ENCODE results near the gene PEBP1.

The PEBP1 gene

DNA sequence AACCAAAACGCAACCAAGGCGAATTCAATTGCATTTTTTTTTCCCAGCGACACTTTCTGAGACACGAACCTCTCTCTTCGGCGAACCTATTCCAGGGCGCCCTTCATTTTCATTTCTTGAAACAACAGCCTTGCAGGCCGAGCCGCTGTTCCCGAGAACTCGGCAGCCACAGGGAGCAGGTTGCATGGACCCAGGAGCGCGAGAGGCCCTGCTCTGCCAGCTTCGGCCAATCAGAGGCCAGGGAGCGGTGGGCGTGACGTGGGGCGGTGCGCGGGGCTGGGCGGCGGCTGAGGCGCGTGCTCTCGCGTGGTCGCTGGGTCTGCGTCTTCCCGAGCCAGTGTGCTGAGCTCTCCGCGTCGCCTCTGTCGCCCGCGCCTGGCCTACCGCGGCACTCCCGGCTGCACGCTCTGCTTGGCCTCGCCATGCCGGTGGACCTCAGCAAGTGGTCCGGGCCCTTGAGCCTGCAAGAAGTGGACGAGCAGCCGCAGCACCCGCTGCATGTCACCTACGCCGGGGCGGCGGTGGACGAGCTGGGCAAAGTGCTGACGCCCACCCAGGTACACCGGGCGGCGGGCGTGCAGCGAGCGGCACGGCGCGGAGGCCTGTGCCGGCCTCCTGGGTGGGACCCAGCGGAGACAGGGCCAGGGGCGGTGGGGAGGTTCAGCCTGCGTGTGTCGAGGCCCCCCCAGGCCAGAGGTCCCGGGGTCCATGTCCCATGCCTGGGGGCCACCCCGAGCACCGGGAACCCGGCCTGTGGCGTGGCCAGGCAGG lies at the start of gene PEBP1:
TSS of gene PEBP1 (plus strand) at position 337 of the 771 bp plus-strand sequence. CDS start at position 423, 86 bp downstream.
- DNase-seq: peak; percentile 98 to 100 (median 99)
- intact Hi-C loops (cut with DNase I): loop anchor here (5.0 kb wide), 1 partner anchor 51 kb away; no protein-coding TSS in a partner anchor

DNA sequence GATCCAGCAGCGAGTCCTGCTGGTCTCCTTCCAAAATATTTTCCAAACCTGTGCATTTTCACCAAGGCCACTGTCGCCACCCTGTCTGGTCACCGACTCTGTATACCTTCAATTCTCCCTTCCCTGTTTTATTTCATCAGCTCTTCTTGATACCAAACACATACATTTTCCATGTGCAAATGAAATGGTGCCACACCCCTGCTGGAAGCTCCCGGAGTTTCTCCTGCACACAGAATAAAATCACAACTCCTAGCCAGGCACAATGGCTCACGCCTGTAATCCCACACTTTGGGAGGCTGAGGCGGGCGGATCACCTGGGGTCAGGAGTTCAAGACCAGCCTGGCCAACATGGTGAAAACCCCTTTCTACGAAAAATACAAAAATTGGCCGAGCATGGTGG lies 46.1 kb upstream of the PEBP1 start:
- intact Hi-C loops (cut with DNase I): no loop called here
- peak in 2 of 10 donors; percentile 30 to 66 for DNase-seq

DNA sequence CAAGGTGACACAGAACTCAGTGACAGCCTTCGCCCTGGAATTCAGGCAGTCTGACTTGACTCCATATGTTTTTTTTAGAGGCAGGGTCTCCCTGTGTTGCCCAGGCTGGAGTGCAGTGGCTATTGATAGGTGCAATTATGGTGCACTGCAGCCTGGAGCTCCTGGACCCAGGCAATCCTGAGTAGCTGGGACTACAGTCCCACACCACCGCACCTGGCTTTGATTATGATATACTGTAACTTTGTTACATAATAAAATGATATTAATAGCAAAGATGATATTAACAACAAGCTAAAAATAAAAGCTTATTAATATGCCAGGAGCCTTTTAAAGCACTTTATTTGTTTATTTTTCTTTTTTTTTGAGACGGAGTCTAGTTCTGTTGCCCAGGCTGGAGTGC lies 41.9 kb upstream of the PEBP1 start:
- intact Hi-C loops (cut with DNase I): no loop called here

DNA sequence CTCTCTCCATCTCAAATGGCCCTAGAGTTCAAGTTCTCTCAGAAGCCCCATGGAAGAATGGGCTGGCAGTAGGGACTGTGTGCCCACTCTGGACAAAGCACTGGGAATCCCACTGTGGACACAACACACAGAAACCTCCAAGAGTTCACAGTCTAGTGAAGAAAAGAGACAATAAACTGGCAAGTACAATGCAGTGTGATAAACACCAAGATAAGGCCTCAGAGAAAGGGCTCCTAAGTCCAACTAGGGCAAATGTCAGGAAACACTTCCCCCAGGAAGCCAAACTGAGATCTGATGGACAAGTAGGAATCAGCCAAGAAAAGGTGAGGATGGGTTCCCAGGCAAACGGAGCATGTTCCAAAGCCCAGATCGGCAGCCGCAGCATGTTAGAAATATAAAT lies 37.5 kb upstream of the PEBP1 start:
- peak in 3 of 10 donors; percentile 5 to 16 (median 12) for DNase-seq
- intact Hi-C loops (cut with DNase I): no loop called here

More for the DNA sequence above, 41.9 kb upstream of the PEBP1 start:
- peak in 1 of 10 donors; percentile 12 for DNase-seq

DNA sequence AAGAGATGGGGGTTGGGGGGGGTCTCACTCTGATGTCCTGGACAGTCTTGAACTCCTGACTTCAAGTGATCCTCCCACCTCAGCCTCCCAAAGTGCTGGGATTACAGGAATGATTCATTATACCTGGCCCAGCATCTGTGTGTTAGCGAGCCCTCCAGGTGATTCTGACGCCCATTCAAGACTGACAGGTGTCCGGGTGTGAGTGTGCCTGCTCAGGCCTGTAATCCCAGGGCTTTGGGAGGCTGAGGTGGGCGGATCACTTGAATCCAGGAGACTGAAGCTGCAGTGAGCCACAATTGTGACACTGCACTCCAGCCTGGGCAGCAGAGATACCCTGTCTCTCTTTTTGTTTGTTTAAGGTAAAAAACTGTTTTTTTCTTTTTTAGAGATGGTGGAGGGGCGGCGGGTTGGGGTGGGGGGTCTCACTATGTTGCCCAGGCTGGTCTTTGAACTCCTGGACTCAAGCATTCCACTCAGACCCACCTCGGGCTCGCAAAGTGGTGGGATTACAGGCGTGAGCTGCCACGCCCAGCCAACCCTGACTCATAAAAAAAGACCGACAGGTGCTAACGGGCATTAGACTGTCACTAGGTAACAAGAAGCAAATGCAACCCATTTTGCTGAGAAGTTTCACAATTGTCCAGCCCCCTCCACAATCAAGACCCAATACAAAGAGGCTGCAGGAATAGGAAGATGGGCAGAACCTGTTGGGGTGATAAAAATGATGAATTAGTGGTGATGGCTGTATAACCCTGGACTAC lies 36.8 kb upstream of the PEBP1 start:
- intact Hi-C loops (cut with DNase I): no loop called here
- DNase-seq: peak in 3 of 10 donors; percentile 3 to 33 (median 18)

DNA sequence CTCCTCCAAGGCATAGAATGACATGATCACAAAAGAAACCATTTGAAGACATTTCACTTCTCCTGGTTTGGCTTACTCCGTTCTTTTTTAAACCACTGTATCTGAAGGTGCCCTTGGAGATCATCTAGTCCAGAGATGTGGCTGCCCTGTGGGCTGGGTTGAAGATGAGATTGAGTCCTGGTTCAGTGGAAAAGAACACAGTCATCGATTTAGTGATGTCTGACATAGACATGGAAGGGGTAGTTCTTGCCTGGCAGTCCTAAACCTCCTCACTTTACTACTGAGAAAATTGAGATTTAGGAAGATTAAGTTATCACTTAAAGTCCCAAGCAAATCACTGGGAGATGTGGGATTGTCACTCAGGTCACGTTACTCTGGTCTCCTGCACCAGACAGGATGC lies 34.9 kb upstream of the PEBP1 start:
- DNase-seq: no peak
- intact Hi-C loops (cut with DNase I): no loop called here

DNA sequence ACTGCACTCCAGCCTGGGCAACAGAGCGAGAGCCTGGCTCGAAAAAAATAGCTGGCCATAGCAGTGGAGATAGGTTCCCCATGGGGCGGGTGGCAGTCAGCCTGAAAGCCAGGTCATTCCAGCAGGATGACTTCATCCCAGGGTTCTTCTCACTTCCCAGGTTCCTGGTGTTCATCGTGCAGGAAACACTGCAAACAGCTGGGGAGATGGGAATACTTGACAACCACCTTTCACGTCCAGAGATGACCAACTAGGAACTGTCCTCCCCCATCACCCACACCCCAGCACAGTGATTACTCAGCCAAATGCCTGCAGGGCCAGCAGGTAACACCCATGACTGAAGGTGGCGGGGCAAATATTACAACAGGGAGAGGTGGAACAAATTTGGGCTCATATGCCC lies 33.9 kb upstream of the PEBP1 start:
- intact Hi-C loops (cut with DNase I): no loop called here
- no peak for DNase-seq

DNA sequence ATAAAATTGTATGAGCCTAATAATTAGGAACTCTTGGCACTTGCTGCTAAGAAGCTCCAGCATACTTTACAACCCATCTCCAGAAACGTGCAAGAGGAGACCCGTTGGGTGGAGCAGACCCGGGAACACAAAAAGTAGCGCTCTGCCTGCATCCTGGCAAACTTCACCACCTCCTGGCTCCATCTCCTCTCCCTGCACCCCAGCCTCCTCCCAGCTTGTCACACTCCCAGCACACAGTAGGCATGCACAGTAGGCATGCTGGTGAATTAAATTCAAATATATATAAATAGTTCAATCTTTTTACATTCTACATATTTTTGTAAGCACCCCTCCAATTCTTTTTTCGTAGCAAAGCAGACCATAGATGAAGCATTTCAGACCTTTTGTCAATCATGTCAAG lies 33.3 kb upstream of the PEBP1 start:
- DNase-seq: peak in 1 of 10 donors; percentile 19
- intact Hi-C loops (cut with DNase I): no loop called here

DNA sequence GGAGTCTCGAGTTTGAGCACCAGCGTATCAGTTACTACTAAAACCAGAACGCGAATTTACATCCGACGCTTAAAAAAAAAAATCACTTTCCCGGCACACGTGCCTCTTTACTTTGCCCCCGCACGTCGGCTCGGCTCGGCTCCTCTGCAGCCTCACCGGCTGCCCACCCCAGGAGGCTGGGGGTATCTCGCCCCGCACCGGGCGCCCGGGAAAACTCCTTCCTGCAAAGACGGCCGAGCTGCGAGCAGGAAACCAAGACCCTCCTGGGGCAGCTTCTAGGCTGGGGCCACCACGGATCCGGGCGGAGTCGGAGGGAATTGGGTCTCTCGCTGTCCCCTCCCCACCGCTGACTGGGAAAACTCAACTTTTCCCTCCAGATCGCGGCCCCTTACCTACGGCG lies 32.7 kb upstream of the PEBP1 start:
- intact Hi-C loops (cut with DNase I): no loop called here
- peak in 8 of 10 donors; percentile 6 to 87 (median 28) for DNase-seq

DNA sequence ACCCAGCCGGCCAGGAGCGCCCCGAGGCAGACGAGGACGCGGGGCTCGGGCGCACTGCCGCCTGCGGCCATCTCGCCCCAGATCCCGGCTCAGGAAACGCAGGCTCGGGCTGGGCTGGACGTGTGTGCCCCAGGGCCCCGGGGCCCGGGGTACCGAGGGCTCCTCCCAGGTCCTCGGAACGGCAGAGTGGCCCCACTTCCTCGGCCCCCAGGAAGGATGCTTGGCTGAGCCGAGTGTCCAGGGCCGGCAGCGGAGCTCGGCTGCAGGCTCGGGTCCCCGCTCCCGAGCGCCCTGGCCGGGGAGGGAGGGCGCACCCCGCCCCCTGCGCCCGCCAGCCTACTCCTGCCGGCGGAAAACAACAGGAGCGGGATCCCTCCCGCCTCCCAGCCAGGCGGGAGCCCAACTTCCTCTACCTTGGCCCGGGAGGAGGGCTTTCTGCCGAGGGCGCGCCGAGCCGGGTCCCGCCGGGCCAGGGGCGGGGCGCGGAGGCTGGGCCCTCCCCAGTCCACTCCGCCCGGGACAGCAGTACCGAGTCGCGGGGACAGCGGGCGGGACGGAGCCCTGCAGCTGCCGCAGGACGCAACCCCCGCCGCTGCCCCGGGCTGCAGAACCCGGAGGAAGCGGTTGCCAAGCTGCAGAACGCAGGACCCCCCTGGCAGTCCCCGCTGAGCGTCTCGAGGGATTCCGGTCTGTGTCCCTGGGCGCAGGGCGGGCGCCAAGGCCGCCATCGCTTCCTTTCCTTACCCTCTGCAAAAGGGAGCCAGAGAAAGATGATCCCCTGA lies 32.1 kb upstream of the PEBP1 start, which contains the start of gene VSIG10:
TSS of gene VSIG10 (minus strand) at position 411 of the 782 bp plus-strand sequence. CDS start at position 71, 340 bp downstream.
- intact Hi-C loops (cut with DNase I): no loop called here

DNA sequence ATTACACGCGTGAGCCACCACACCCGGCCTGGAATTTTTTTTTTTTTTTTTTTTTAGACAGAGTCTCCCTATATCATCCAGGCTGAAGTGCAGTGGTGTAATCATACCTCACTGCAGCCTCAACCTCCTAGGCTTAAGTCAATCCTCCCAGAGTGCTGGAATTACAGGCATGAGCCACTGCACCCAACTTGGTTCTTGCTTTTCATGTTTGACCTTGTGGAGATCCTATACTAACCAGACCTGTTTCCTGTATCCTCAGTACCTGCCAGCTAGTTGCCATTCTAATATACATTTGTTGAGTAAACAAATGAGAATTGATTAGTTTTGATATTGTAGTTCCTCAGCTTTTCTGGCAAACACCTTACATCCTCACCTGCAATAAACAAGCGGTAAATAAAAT lies 28.9 kb upstream of the PEBP1 start:
- intact Hi-C loops (cut with DNase I): no loop called here
- peak in 3 of 10 donors; percentile 2 to 7 (median 4) for DNase-seq

More for the DNA sequence above, 32.1 kb upstream of the PEBP1 start, which contains the start of gene VSIG10:
- DNase-seq: peak; percentile 11 to 90 (median 32)

DNA sequence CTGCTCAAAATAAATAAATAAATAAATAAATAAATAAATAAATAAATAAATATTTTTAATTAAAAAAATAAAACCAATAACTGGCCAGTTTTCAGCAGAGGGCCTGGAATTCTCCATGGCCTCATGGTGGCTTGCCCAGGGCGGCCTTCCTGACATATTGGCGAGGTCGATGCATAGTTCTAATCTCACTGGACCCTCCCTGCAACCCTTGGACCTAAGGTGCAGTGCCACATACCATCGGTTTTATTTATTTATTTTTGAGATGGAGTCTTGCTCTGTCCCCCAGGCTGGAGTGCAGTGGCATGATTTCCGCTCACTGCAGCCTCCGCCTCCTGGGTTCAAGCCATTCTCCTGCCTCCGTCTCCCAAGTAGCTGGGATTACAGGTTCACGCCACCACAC lies 28.2 kb upstream of the PEBP1 start:
- intact Hi-C loops (cut with DNase I): no loop called here
- DNase-seq: peak in 3 of 10 donors; percentile 17 to 40 (median 33)

DNA sequence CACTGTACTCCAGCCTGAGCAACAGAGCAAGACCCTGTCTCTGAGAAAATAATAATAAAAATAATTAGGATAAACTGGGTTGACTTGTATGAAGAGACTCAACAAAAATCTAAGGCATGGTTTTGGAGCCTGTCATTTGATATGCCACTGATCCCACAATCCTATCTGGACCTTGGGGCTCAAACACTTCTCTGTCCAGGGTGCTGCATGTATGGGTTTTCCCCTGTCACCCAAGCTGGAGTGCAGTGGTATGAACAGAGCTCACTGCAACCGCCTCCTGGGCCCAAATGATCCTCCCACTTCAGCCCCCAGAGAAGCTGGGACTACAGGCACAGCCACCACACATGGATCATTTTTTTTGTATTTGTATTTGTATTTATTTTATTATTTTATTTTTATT lies 26.8 kb upstream of the PEBP1 start:
- DNase-seq: peak in 2 of 10 donors; percentile 9 to 24
- intact Hi-C loops (cut with DNase I): no loop called here

DNA sequence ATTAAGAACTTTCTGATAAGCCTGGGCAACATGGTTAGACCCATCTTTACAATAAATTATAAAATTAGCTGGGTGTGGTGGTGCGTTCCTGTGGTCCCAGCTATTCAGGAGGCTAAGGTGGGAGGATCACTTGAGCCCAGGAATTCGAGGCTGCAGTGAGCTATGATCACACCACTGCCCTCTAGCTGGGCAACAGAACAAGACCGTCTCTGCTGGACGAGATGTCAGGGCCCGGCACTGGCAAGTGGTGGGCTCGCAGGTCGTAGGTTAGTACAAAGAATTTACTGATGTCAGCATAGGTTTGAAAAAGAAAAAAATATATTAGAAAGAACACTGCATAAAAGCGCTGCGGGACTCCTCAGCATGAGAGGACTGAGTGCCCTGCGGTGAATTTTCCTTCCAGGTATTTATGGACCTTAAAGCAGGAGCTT lies 16.5 kb upstream of the PEBP1 start:
- DNase-seq: peak in 2 of 10 donors; percentile 47 to 60
- intact Hi-C loops (cut with DNase I): no loop called here

DNA sequence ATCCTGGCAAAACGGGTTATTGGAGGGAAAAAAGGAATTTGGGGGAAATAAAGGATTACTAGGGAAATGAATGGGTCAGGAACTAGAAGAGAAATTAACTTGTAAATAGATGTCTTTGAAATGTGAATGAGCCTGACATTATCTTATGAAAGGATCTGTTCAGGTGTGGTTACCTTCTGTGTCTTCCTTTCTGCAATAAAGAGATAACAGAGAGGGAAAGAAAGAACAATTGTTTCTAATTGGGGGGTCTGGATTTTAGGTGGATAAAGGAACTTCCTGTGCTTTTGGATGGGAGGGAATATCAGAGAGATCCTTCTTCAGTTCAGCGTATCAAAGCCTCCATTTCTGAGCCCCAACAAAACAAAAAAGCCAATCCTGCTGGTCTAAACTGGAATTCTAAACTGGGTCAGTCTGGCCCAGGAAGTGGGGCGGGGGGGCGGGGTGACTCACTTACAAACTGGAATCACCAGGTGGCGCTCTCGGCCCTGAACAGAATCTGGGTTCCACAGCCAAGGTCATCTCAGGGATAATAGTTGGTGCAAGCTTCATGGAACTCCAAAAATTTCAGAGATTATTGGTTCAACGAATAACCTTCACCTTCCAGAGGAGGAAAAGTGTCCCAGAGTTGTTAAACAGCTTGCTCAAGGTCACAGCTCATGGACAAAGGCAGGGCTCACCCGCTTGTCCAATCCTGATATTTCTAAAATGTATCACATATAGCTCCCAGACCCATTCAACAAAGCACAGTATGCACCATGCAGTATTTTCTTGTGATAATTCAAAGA lies 15.2 kb upstream of the PEBP1 start:
- intact Hi-C loops (cut with DNase I): loop anchor here (5.0 kb wide), 1 partner anchor 252 kb away; the partner anchor contains the start of gene TAOK3
- peak; percentile 29 to 94 (median 77) for DNase-seq

DNA sequence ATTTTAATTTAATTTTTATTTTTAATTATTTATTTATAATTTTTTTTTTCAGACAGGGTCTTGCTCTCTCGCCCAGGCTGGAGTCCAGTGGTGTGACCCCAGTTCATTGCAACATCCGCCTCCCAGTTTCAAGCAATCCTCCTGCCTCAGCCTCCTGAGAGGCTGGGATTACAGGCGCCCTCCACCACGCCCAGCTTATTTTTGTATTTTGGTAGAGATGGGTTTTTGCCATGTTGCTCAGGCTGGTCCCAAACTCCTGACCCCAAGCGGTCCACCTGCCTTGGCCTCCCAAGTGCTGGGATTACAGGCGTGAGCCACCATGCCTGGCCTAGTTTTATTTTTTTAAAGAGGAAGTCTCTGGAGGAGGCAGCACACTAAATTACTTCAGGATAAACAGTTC lies 13.7 kb upstream of the PEBP1 start:
- intact Hi-C loops (cut with DNase I): loop anchor here (5.0 kb wide), 1 partner anchor 250 kb away; the partner anchor contains the start of gene TAOK3
- peak in 3 of 10 donors; percentile 18 to 63 (median 32) for DNase-seq

DNA sequence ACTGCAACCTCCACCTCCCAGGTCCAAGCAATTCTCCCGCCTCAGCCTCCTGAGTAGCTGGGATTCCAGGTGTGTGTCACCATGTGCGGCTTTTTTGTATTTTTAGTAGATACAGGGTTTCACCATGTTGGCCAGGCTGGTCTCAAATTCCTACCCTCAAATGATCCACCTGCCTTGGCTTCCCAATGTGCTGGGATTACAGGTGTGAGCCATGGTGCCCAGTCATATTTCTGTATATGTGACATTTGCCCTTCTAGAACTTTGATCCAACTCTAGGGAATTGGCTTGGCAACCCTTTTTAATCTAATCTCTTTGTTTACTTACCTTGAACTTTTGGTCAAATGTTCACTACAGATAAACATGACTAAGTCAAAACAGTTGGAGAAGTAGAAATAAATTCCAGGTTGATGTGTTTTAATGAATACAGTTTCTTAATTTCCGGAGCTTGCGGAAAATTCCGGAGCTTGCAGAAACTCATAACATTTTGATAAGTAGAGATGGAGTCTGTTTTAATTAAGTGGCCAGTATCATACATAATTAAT lies 11.5 kb upstream of the PEBP1 start:
- intact Hi-C loops (cut with DNase I): loop anchor here (5.0 kb wide), 1 partner anchor 248 kb away; the partner anchor contains the start of gene TAOK3
- peak in 2 of 10 donors; percentile 1 to 8 for DNase-seq

DNA sequence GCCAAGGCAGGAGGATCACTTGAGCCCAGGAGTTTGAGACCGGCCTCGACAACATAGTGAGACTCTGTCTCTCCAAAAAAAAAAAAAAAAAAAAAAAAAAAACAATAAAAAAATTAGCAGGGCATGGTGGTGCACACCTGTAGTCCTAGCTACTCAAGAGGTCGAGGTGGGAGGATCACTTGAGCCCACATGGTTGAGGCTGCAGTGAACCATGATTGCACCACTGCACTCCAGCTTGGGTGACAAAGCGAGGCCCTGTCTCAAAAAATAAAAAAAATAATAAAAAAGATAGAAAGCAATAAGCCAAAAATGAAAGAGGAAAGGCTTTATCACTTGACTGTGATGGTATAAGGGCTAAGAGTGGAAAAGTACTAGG lies 10.2 kb upstream of the PEBP1 start:
- DNase-seq: no peak
- intact Hi-C loops (cut with DNase I): no loop called here

DNA sequence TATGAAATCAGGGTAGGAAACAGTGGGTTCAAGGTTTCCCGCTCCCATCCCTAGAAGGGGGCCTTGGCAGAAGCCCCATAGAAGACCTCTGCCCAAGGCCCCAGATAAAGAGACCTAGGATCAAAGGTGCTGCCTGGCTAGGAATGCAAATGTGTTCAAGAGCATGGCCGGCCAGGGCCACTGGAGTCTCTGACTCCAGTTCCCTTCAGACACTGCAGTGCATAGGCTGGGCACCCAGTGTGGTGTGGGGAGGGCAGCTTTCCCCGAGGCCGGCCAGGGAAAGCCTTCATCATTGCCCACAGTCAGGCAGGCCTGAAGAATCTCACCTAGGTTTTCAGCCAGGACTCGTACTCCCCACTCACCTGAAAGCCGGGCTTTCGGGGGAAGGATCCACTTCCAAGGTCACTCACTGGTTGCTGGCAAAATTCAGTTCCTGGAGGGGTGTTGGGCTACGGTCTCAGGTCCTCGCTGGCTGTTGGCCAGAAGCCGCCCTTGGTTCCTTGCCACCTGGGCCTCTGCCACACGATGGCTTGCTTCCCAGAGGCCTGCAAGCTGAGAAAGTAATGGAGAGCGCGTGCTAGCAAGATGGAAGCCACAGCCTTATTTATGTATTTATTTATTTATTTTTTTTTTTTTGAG lies 9.7 kb upstream of the PEBP1 start:
- peak in 2 of 10 donors; percentile 77 to 82 for DNase-seq
- intact Hi-C loops (cut with DNase I): no loop called here

All from posterior cingulate gyrus (tissue), 11 donors.